Lower leg skin (tissue), 4 donors: Measurements from ENCODE around the gene DLGAP1. TPM values are rescaled to one million over a fixed set of nuclear protein-coding genes. Genes with fewer than 3 reads are reported as not detected.

Experiments used
- DNase-seq, 2 donors: peaks; one replicate each; pipeline ENCODE4 v3.0.0-alpha.2; 2019; ENCODE audit warnings: low spot score in 2 of 2
- H3K4me3 ChIP-seq: fragments of 200-600 bp; sonication (generic); 2 replicates; pipeline ENCODE4 v1.5.1; 2017; ENCODE audit warnings: mild to moderate bottlenecking, low read depth; ENCODE audit not compliant: poor library complexity, severe bottlenecking
- CTCF ChIP-seq, 3 donors: fragments of 450-650 bp; IDR thresholded peaks; one replicate each; pipeline ENCODE4 v1.5.1; 2016; ENCODE audit warnings: antibody characterized with exemption in 3 of 3, mild to moderate bottlenecking in 3 of 3, moderate library complexity in 2 of 3
- POLR2A ChIP-seq, 2 donors: fragments of 450-650 bp; IDR thresholded peaks; one replicate each; pipeline ENCODE4 v1.6.1; 2016 to 2017; ENCODE audit warnings: antibody characterized with exemption in 2 of 2, mild to moderate bottlenecking in 1 of 2, moderate library complexity in 1 of 2
- WGBS, 2 donors: methylation state at CpG; one replicate each; pipeline ENCODE4 v1.1.5; 2018; 5-methylcytosine and 5-hydroxymethylcytosine counted together
- intact Hi-C: fragments of 100-400 bp; cut with DNase I; formaldehyde crosslinking; loops from one replicate; pipeline ENCODE4 v1.15.0; 2023; ENCODE audit warnings: low total_unique reads
- total RNA-seq, 4 donors: library from RNA; depleted of rRNA; stranded (reverse); fragments of >200 nt; gene quantifications; one replicate each; pipeline ENCODE4 v1.1.0, GENCODE V29; 2016

The DLGAP1 gene
- total RNA-seq, 4 donors from 2014 or later: 0.34 to 1.3 (median 0.82) TPM

- 55 to 59% methylated on average over 3 of the region's 3 CpGs for WGBS, 2 donors
- H3K4me3 ChIP-seq: no peak overlapping the region
- intact Hi-C loops: no loop called here
Measured at GRCh38 chr18:3683483-3683882, 771.6 kb downstream of the DLGAP1 start.

GRCh38 chr18:3682061-3682460, 773.0 kb downstream of the DLGAP1 start:
- TF ChIP-seq CTCF (IDR thresholded peaks at IDR 0.05) (no peak), POLR2A (IDR thresholded peaks at IDR 0.05) (no peak)
- no peak overlapping the region for H3K4me3 ChIP-seq
- 92 to 94% methylated on average over 3 of the region's 3 CpGs for WGBS, 2 donors
- intact Hi-C loops: no loop called here
- DNase-seq: no peak

More at GRCh38 chr18:3683483-3683882, 771.6 kb downstream of the DLGAP1 start:
- no peak for DNase-seq
- TF ChIP-seq CTCF (IDR thresholded peaks at IDR 0.05): no peak
- no peak for TF ChIP-seq POLR2A (IDR thresholded peaks at IDR 0.05)

- no peak for TF ChIP-seq POLR2A (IDR thresholded peaks at IDR 0.05)
- no peak for TF ChIP-seq CTCF (IDR thresholded peaks at IDR 0.05)
- intact Hi-C loops: no loop called here
- DNase-seq: peak in 1 of 2 donors; percentile 36
- no peak overlapping the region for H3K4me3 ChIP-seq
- 56 to 58% methylated on average over 5 of the region's 5 CpGs for WGBS, 2 donors
Measured at GRCh38 chr18:3679241-3679640, 775.9 kb downstream of the DLGAP1 start.

GRCh38 chr18:3675994-3676393, 779.1 kb downstream of the DLGAP1 start:
- no peak for DNase-seq
- H3K4me3 ChIP-seq: no peak overlapping the region
- intact Hi-C loops: no loop called here
- 87 to 91% methylated on average over 8 of the region's 8 CpGs for WGBS, 2 donors
- no peak for TF ChIP-seq CTCF (IDR thresholded peaks at IDR 0.05)
- TF ChIP-seq POLR2A (IDR thresholded peaks at IDR 0.05): no peak

GRCh38 chr18:3675446-3675845, 779.7 kb downstream of the DLGAP1 start:
- H3K4me3 ChIP-seq: no peak overlapping the region
- DNase-seq: no peak
- intact Hi-C loops: no loop called here
- 94 to 98% methylated on average over 3 of the region's 3 CpGs for WGBS, 2 donors
- TF ChIP-seq POLR2A (IDR thresholded peaks at IDR 0.05) (no peak), CTCF (IDR thresholded peaks at IDR 0.05) (no peak)

- intact Hi-C loops: no loop called here
- no peak for DNase-seq
Measured at GRCh38 chr18:3671176-3671575, 783.9 kb downstream of the DLGAP1 start.

More at GRCh38 chr18:3671176-3671575, 783.9 kb downstream of the DLGAP1 start:
- WGBS, 2 donors: 48 to 57% methylated on average over 2 of the region's 2 CpGs
- no peak overlapping the region for H3K4me3 ChIP-seq
- no peak for TF ChIP-seq CTCF (IDR thresholded peaks at IDR 0.05)
